Ishikawa (cell line): ENCODE measurements around the gene FER.

Experiments
- CEBPB ChIP-seq: IDR thresholded peaks from 2 replicates; pipeline ENCODE4 v1.6.1; 2012
- EGR1 ChIP-seq: IDR thresholded peaks from 2 replicates; pipeline ENCODE4 v1.6.1; 2012
- EP300 ChIP-seq: IDR thresholded peaks from 2 replicates; pipeline ENCODE4 v1.6.1; 2012; ENCODE audit warnings: borderline replicate concordance
- FOXM1 ChIP-seq: IDR thresholded peaks from 2 replicates; pipeline ENCODE4 v1.6.1; 2012; ENCODE audit warnings: low read depth, borderline replicate concordance
- MAX ChIP-seq: IDR thresholded peaks from 2 replicates; pipeline ENCODE4 v1.6.1; 2012
- NFIC ChIP-seq: IDR thresholded peaks from 2 replicates; pipeline ENCODE4 v1.6.1; 2012
- RAD21 ChIP-seq: IDR thresholded peaks from 2 replicates; pipeline ENCODE4 v1.6.1; 2012; ENCODE audit warnings: low read depth
- REST ChIP-seq: IDR thresholded peaks from 2 replicates; pipeline ENCODE4 v1.6.1; 2012; ENCODE audit warnings: low read depth, mild to moderate bottlenecking
- TAF1 ChIP-seq: IDR thresholded peaks from 2 replicates; pipeline ENCODE4 v1.6.1; 2012; ENCODE audit warnings: low read depth, mild to moderate bottlenecking
- TCF12 ChIP-seq: IDR thresholded peaks from 2 replicates; pipeline ENCODE4 v1.6.1; 2012; ENCODE audit warnings: low read depth
- USF1 ChIP-seq: IDR thresholded peaks from 2 replicates; pipeline ENCODE4 v1.6.1; 2012
- YY1 ChIP-seq: IDR thresholded peaks from 2 replicates; pipeline ENCODE4 v1.6.1; 2012; ENCODE audit warnings: low read depth

GRCh38 chr5:108739376-108739775, 8.3 kb upstream of the FER start:
- TF ChIP-seq RAD21 (no peak), REST (no peak), EP300 (no peak), TAF1 (no peak), EGR1 (no peak), TCF12 (no peak), CEBPB (no peak), USF1 (no peak), FOXM1 (no peak), YY1 (no peak), MAX (no peak), NFIC (no peak)
